Pancreas (tissue), 10 donors: ENCODE data around the gene B4GALNT3. TPM values are rescaled to one million over a fixed set of nuclear protein-coding genes. Genes with fewer than 3 reads are reported as not detected.

Source experiments
- ATAC-seq, 4 donors: fragments of 200-7000 bp; cut with Tn5 transposase; one replicate each; pipeline versions ENCODE4 v1.8.0 to v1.9.1; 2020; ENCODE audit warnings: mild to moderate bottlenecking in 4 of 4, moderate library complexity in 4 of 4
- DNase-seq, 6 donors: peaks; one replicate each; pipeline ENCODE4 v3.0.0-alpha.2; 2020
- FAIRE-seq: peaks from 2 replicates; lab custom pipeline; 2012; peaks lifted over from hg19 to GRCh38; lab: Jason Lieb, UNC
- H3K27ac ChIP-seq, 4 donors: fragments of 200-600 bp; sonication (generic); 1 replicate in 3 of 4; 2 replicates in 1 of 4; pipeline versions ENCODE4 v1.5.0 to v1.8.0; 2020
- H3K27me3 ChIP-seq, 4 donors: fragments of 200-600 bp; one replicate each; pipeline ENCODE4 v1.8.0; 2021
- H3K36me3 ChIP-seq, 3 donors: fragments of 200-600 bp; sonication (generic) in 1 of 3; one replicate each; pipeline versions ENCODE4 v1.5.0 to v1.8.0; 2020 to 2021
- H3K4me1 ChIP-seq, 3 donors: fragments of 200-600 bp; one replicate each; pipeline ENCODE4 v1.8.0; 2021
- H3K4me3 ChIP-seq, 4 donors: fragments of 200-600 bp; sonication (generic) in 2 of 4; one replicate each; pipeline versions ENCODE4 v1.5.0 to v1.8.0; 2020 to 2021
- H3K9me3 ChIP-seq, 4 donors: fragments of 200-600 bp; one replicate each; pipeline ENCODE4 v1.8.0; 2021
- WGBS, 2 donors: extraction: QIAGEN DNeasy Blood & Tissue Kit; methylation state at CpG; one replicate each; pipeline ENCODE4 v1.1.7; 2013; 5-methylcytosine and 5-hydroxymethylcytosine counted together
- intact Hi-C, 3 donors: fragments of 100-400 bp; cut with DNase I; formaldehyde crosslinking; loops; one replicate each; pipeline versions ENCODE4 v1.11.1 to v1.14.2; 2022
- polyA plus RNA-seq, 2 donors: library from polyadenylated mRNA; stranded (reverse); fragments of 200-250 nt; gene quantifications; one replicate each; pipeline ENCODE4 v1.2.3, GENCODE V29; 2013
- total RNA-seq, 6 donors: library from RNA; stranded (reverse); fragmentation: NEBNext Ultra II Directional in 4 of 6; extraction: Animal tissue kit (Norgen Biotek cat#: 25700) in 4 of 6; gene quantifications; one replicate each; pipeline versions ENCODE4 v1.2.1 to v1.2.4, GENCODE V29; 2021 to 2023
- TF ChIP-seq, protein P1 (sequence below), 4 donors: fragments of 200-600 bp; sonication (generic) in 3 of 4; IDR thresholded peaks; one replicate each; pipeline versions ENCODE4 v1.5.0 to v1.8.0; 2021; ENCODE audit warnings: antibody characterized with exemption in 4 of 4
- donor health status: healthy with polysubstance abuse.
- donor health status: DM: no; HTN: no; CAD: no; lungs with moderate emphysema.
- donor health status: DM: no; HTN: no; CAD: no.
- donor health status: control.
- donor health status: control.
- donor health status: Bipolar disorder and iron deficiency.
- donor health status: DM: yes; HTN: yes; CAD: no.
- donor health status: DM: no; HTN: no; CAD: no.
- donor health status: DM: no; HTN: no; CAD: no.
- donor health status: DM: yes; HTN: yes; CAD: no.

The B4GALNT3 gene
- total and polyA plus RNA-seq, 8 donors = 3.8 to 19.5 (median 7.7) TPM

GRCh38 chr12:538731-539539, 79.2 kb downstream of the B4GALNT3 start:
- no peaks in the 10 kb centered on the region for H3K9me3 ChIP-seq
- peaks cover 0 to 4% (median 0%) of the 10 kb centered on the region in 3 donors for H3K4me1 ChIP-seq
- peak in 5 of 6 donors; percentile 54 to 82 (median 71) for DNase-seq
- WGBS, 2 donors = 30 to 35% methylated on average over 10 of the region's 10 CpGs
- intact Hi-C loops = no loop called here
- peak overlapping the region in 3 of 4 donors; percentile 22 to 71 (median 60) for H3K27ac ChIP-seq
- FAIRE-seq = peak; percentile 5
- H3K36me3 ChIP-seq = no peaks in the 10 kb centered on the region
- H3K4me3 ChIP-seq = no peak overlapping the region
- TF ChIP-seq, protein P1, sequence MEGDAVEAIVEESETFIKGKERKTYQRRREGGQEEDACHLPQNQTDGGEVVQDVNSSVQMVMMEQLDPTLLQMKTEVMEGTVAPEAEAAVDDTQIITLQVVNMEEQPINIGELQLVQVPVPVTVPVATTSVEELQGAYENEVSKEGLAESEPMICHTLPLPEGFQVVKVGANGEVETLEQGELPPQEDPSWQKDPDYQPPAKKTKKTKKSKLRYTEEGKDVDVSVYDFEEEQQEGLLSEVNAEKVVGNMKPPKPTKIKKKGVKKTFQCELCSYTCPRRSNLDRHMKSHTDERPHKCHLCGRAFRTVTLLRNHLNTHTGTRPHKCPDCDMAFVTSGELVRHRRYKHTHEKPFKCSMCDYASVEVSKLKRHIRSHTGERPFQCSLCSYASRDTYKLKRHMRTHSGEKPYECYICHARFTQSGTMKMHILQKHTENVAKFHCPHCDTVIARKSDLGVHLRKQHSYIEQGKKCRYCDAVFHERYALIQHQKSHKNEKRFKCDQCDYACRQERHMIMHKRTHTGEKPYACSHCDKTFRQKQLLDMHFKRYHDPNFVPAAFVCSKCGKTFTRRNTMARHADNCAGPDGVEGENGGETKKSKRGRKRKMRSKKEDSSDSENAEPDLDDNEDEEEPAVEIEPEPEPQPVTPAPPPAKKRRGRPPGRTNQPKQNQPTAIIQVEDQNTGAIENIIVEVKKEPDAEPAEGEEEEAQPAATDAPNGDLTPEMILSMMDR (IDR thresholded peaks at IDR 0.05) = no peak
- ATAC-seq = peak; percentile 72 to 88 (median 80)
- H3K27me3 ChIP-seq = no peaks in the 10 kb centered on the region

DNA sequence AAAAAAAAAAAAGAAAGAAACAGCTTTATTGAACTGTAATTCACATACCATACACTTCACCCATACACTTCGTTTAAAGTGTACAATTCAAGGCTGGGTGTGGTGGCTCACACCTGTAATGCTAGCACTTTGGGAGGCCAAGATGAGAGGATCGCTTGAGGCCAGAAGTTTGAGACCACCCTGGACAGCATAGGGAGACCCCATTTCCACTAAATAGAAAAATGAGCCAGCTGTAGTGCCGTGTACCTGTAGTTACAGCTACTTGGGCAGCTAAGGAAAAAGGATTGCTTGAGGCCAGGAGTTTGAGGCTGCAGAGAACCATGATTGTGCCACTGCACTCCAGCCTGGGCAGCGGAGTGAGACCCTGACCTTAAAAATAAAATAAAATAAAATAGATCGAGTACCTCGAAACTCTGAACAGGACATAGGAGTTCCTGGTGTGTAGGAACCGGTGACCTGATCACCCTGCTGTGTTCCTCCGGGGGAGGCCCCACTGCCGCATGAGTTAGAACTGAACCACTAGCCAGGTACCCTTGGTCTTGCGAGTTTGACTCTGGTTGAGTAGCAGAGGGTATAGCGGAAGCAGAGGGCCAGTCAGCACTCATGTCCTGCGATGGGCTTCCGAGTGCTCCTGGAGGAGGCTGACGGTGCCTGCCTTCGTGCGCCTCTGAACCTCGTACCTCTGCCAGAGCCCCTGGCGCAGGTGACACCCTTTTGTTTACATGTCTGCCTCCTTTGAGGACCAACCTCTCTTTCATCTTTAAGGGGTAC, 80.0 kb downstream of the B4GALNT3 start:
- FAIRE-seq (no peak), DNase-seq (no peak), ATAC-seq (no peak)
- Histone ChIP-seq H3K36me3 (no peaks in the 10 kb centered on the region), H3K27me3 (no peaks in the 10 kb centered on the region), H3K4me3 (no peak overlapping the region), H3K9me3 (no peaks in the 10 kb centered on the region), H3K4me1 (peaks cover 0 to 4% (median 0%) of the 10 kb centered on the region in 3 donors), H3K27ac (peak overlapping the region in 2 of 4 donors; percentile 60 to 71)
- TF ChIP-seq, protein P1 (IDR thresholded peaks at IDR 0.05) = no peak
- intact Hi-C loops = loop anchor here in 2 of 3 donors (5.0 to 10.0 kb wide), 2 partner anchors 82 to 95 kb away; partner anchors contain the start of gene B4GALNT3 (in 1 of the 2)
- WGBS, 2 donors = 89 to 93% methylated on average over 18 of the region's 18 CpGs

GRCh38 chr12:541676-542324, 82.1 kb downstream of the B4GALNT3 start:
- WGBS, 2 donors = 64 to 67% methylated on average over 8 of the region's 9 CpGs

GRCh38 chr12:542395-543113, 82.8 kb downstream of the B4GALNT3 start:
- ATAC-seq = no peak
- H3K4me1 ChIP-seq = peaks cover 0 to 4% (median 0%) of the 10 kb centered on the region in 3 donors
- TF ChIP-seq, protein P1 (IDR thresholded peaks at IDR 0.05) = no peak
- peaks cover 0 to 3% (median 0%) of the 10 kb centered on the region in 4 donors for H3K27me3 ChIP-seq
- peak in 1 of 6 donors; percentile 54 for DNase-seq
- H3K27ac ChIP-seq = no peak overlapping the region
- H3K4me3 ChIP-seq = no peak overlapping the region
- no peaks in the 10 kb centered on the region for H3K9me3 ChIP-seq
- WGBS, 2 donors = 68 to 70% methylated on average over 8 of the region's 8 CpGs
- intact Hi-C loops = loop anchor here in 2 of 3 donors (5.0 to 10.0 kb wide), 2 partner anchors 85 to 98 kb away; partner anchors contain the start of gene B4GALNT3 (in 1 of the 2)
- FAIRE-seq = no peak
- H3K36me3 ChIP-seq = no peaks in the 10 kb centered on the region

More at GRCh38 chr12:541676-542324, 82.1 kb downstream of the B4GALNT3 start:
- Histone ChIP-seq H3K27ac (peak overlapping the region in 1 of 4 donors; percentile 12), H3K4me3 (no peak overlapping the region), H3K9me3 (no peaks in the 10 kb centered on the region), H3K4me1 (peaks cover 0 to 4% (median 0%) of the 10 kb centered on the region in 3 donors), H3K27me3 (no peaks in the 10 kb centered on the region), H3K36me3 (no peaks in the 10 kb centered on the region)
- FAIRE-seq (no peak), ATAC-seq (no peak), DNase-seq (peak in 1 of 6 donors; percentile 51)
- intact Hi-C loops = loop anchor here in 2 of 3 donors (5.0 to 10.0 kb wide), 2 partner anchors 84 to 97 kb away; partner anchors contain the start of gene B4GALNT3 (in 1 of the 2)
- TF ChIP-seq, protein P1 (IDR thresholded peaks at IDR 0.05) = no peak
